ENCODE results near the gene KCNIP3. TPM values are rescaled to one million over a fixed set of nuclear protein-coding genes. Genes with fewer than 3 reads are reported as not detected.

KCNIP3 gene
- total RNA-seq, 1 experiment from 2014 or later, result not detected

DNA sequence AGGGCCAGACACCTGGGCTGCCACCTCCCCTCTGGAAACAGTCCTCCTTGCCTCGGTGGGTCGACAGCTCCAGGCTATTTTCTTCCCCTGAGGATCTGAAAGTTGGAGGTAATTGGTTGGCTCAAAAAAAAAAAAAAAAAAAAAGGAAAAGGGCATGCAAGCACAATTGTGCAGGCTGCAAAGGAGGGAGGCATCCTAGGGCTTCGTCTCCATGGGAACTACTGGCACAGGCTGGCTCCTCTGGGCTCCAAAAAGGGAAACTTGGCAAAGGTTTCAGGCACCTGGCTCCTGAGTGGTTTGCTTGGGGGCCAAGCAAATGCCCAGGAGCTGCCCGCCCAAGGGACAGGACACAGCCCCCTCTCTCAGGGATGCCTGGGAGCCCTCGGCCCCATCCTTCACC is 1.1 kb upstream of the KCNIP3 start:
- ChIA-PET CTCF (no interaction called here), POLR2A (no interaction called here)
- BruUV-seq (replicated peaks), result no TSS peak
- no peaks in the 10 kb centered on the region for H3K36me3 ChIP-seq (ENCODE audit: control insufficient read depth, insufficient read depth, low read length)
- Mint-ChIP-seq H3K4me3 (ENCODE audit: unreplicated experiment) (no peak overlapping the region), H3K27ac (ENCODE audit: unreplicated experiment) (no peak overlapping the region), H3K36me3 (ENCODE audit: insufficient read depth, unreplicated experiment) (no peaks in the 10 kb centered on the region), H3K4me1 (ENCODE audit: low read depth, unreplicated experiment) (no peaks in the 10 kb centered on the region), H3K9me3 (ENCODE audit: unreplicated experiment) (peaks cover 14% of the 10 kb centered on the region), H3K27me3 (ENCODE audit: insufficient read depth, unreplicated experiment) (peaks cover 6% of the 10 kb centered on the region)
- intact Hi-C loops (cut with micrococcal nuclease; ENCODE audit: unreplicated experiment), result no loop called here
- no peak overlapping the region for H3K4me3 ChIP-seq (ENCODE audit: low read depth, low read length)
- TF ChIP-seq, protein P1, sequence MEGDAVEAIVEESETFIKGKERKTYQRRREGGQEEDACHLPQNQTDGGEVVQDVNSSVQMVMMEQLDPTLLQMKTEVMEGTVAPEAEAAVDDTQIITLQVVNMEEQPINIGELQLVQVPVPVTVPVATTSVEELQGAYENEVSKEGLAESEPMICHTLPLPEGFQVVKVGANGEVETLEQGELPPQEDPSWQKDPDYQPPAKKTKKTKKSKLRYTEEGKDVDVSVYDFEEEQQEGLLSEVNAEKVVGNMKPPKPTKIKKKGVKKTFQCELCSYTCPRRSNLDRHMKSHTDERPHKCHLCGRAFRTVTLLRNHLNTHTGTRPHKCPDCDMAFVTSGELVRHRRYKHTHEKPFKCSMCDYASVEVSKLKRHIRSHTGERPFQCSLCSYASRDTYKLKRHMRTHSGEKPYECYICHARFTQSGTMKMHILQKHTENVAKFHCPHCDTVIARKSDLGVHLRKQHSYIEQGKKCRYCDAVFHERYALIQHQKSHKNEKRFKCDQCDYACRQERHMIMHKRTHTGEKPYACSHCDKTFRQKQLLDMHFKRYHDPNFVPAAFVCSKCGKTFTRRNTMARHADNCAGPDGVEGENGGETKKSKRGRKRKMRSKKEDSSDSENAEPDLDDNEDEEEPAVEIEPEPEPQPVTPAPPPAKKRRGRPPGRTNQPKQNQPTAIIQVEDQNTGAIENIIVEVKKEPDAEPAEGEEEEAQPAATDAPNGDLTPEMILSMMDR (IDR thresholded peaks at IDR 0.05; ENCODE audit: insufficient read depth in 1 of 2, low read depth in 1 of 2, low read length in 1 of 2, severe bottlenecking in 1 of 2, unreplicated experiment in 1 of 2), result no peak
- no peaks in the 10 kb centered on the region for H3K4me1 ChIP-seq
- DNase-seq, result no peak
- peaks cover 5% of the 10 kb centered on the region; the same call in 1 of the 2 replicates for H3K9me3 ChIP-seq
- no peaks in the 10 kb centered on the region for H3K27me3 ChIP-seq (replicated peaks; ENCODE audit: control insufficient read depth, insufficient read depth, low read length)

- ChIA-PET POLR2A (no interaction called here), CTCF (no interaction called here)
- no peak overlapping the region for H3K4me3 ChIP-seq (ENCODE audit: low read depth, low read length)
- no peaks in the 10 kb centered on the region for H3K4me1 ChIP-seq
- no peaks in the 10 kb centered on the region for H3K4me1 Mint-ChIP-seq (ENCODE audit: low read depth, unreplicated experiment)
- H3K27me3 Mint-ChIP-seq (ENCODE audit: insufficient read depth, unreplicated experiment), result peaks cover 8% of the 10 kb centered on the region
- H3K9me3 ChIP-seq, result peaks cover 4% of the 10 kb centered on the region; the same call in 1 of the 2 replicates
- TF ChIP-seq, protein P1 (IDR thresholded peaks at IDR 0.05; ENCODE audit: insufficient read depth in 1 of 2, low read depth in 1 of 2, low read length in 1 of 2, severe bottlenecking in 1 of 2, unreplicated experiment in 1 of 2), result no peak
- no peaks in the 10 kb centered on the region for H3K9me3 Mint-ChIP-seq (ENCODE audit: unreplicated experiment)
- H3K27me3 ChIP-seq (replicated peaks; ENCODE audit: control insufficient read depth, insufficient read depth, low read length), result no peaks in the 10 kb centered on the region
- no peak overlapping the region for H3K4me3 Mint-ChIP-seq (ENCODE audit: unreplicated experiment)
- H3K36me3 Mint-ChIP-seq (ENCODE audit: insufficient read depth, unreplicated experiment), result no peaks in the 10 kb centered on the region
- no peak overlapping the region for H3K27ac Mint-ChIP-seq (ENCODE audit: unreplicated experiment)
- no peak for DNase-seq
- intact Hi-C loops (cut with micrococcal nuclease; ENCODE audit: unreplicated experiment), result no loop called here
- no TSS peak for BruUV-seq (replicated peaks)
- H3K36me3 ChIP-seq (ENCODE audit: control insufficient read depth, insufficient read depth, low read length), result no peaks in the 10 kb centered on the region
These were observed 670 bp downstream of the KCNIP3 start for GRCh38 chr2:95297639-95298395.

DNA sequence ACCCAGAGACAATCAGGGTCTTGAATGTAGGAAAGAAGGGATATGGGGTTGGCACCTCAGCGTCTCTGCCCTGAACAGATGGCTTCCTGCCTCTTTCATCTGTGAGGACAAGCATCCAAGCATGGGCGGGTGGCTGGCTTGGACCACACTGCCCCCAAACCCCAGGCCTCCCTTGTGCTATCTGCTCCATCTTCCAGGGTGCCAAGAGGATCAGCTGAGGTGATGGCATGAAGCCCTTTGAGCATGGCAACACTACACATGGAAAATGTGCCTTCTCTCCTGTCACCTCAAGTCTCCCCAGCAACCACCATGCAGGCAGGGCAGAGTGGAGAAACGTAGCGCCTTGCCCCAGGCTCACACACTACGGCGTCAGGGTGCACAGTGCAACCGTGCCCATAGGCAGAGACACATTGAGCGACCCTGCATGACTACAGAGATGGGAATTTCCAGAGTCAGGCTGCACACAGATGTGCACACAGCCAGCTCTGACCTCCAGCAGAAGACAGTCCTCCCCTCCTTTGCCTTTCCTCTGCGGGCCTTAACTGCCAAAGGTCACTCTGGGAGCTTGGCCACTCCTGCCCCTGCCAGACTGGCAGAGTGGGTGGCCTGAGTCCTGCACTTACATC is 1.5 kb downstream of the KCNIP3 start:
- Histone ChIP-seq H3K9me3 (no peaks in the 10 kb centered on the region), H3K4me3 (ENCODE audit: low read depth, low read length) (no peak overlapping the region), H3K4me1 (no peaks in the 10 kb centered on the region), H3K27me3 (replicated peaks; ENCODE audit: control insufficient read depth, insufficient read depth, low read length) (no peaks in the 10 kb centered on the region), H3K36me3 (ENCODE audit: control insufficient read depth, insufficient read depth, low read length) (no peaks in the 10 kb centered on the region)
- Mint-ChIP-seq H3K9me3 (ENCODE audit: unreplicated experiment) (no peaks in the 10 kb centered on the region), H3K4me3 (ENCODE audit: unreplicated experiment) (no peak overlapping the region), H3K4me1 (ENCODE audit: low read depth, unreplicated experiment) (no peaks in the 10 kb centered on the region), H3K36me3 (ENCODE audit: insufficient read depth, unreplicated experiment) (no peaks in the 10 kb centered on the region), H3K27ac (ENCODE audit: unreplicated experiment) (no peak overlapping the region), H3K27me3 (ENCODE audit: insufficient read depth, unreplicated experiment) (peaks cover 10% of the 10 kb centered on the region)
- TF ChIP-seq, protein P1 (IDR thresholded peaks at IDR 0.05; ENCODE audit: insufficient read depth in 1 of 2, low read depth in 1 of 2, low read length in 1 of 2, severe bottlenecking in 1 of 2, unreplicated experiment in 1 of 2), result no peak
- no TSS peak for BruUV-seq (replicated peaks)
- CTCF ChIA-PET, result no interaction called here
- no peak for DNase-seq
- POLR2A ChIA-PET, result no interaction called here
- intact Hi-C loops (cut with micrococcal nuclease; ENCODE audit: unreplicated experiment), result no loop called here

Measured in Caco-2 (cell line).